GM21528 (cell line): Measurements from ENCODE around the gene MARS2.
"Not testable (repeated sequence)": the region's sequence is repeated elsewhere in the genome, so short reads cannot be mapped to it uniquely, and the experiment has no call there.

ENCODE experiments used
- ATAC-seq: cut with Tn5 transposase; IDR thresholded peaks from one replicate; pipeline ENCODE4 v1.9.1; 2021; ENCODE audit warnings: mild to moderate bottlenecking, moderate library complexity; ENCODE audit not compliant: unreplicated experiment, low FRiP score

The MARS2 gene

DNA sequence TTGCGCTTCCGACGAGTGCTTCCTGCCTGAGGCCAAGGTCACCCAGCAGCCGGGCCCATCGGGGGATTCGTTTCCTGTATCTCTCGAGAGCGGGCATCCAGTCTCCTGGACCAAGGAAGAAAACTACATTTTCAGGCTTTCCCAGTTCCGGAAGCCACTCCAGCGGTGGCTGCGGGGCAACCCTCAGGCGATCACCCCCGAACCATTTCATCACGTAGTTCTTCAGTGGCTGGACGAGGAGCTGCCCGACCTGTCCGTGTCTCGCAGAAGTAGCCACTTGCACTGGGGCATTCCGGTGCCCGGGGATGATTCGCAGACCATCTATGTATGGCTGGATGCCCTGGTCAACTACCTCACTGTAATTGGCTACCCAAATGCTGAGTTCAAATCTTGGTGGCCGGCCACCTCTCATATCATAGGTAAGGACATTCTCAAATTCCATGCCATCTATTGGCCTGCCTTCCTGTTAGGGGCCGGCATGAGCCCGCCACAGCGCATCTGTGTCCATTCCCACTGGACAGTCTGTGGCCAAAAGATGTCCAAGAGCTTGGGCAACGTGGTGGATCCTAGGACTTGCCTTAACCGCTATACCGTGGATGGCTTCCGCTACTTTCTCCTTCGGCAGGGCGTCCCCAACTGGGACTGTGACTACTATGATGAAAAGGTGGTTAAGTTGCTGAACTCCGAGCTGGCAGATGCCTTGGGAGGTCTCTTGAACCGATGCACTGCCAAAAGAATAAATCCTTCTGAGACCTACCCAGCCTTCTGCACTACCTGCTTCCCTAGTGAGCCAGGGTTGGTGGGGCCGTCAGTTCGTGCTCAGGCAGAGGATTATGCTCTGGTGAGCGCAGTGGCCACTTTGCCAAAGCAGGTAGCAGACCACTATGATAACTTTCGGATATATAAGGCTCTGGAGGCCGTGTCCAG, 1.0 kb downstream of the MARS2 start:
- no peak for ATAC-seq

DNA sequence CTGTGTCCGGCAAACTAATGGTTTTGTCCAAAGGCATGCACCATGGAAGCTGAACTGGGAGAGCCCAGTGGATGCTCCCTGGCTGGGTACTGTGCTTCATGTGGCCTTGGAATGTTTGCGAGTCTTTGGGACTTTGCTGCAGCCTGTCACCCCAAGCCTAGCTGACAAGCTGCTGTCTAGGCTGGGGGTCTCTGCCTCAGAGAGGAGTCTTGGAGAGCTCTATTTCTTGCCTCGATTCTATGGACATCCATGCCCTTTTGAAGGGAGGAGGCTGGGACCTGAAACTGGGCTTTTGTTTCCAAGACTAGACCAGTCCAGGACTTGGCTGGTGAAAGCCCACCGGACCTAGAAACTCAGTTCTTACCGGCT, 1.7 kb downstream of the MARS2 start:
- no peak for ATAC-seq

DNA sequence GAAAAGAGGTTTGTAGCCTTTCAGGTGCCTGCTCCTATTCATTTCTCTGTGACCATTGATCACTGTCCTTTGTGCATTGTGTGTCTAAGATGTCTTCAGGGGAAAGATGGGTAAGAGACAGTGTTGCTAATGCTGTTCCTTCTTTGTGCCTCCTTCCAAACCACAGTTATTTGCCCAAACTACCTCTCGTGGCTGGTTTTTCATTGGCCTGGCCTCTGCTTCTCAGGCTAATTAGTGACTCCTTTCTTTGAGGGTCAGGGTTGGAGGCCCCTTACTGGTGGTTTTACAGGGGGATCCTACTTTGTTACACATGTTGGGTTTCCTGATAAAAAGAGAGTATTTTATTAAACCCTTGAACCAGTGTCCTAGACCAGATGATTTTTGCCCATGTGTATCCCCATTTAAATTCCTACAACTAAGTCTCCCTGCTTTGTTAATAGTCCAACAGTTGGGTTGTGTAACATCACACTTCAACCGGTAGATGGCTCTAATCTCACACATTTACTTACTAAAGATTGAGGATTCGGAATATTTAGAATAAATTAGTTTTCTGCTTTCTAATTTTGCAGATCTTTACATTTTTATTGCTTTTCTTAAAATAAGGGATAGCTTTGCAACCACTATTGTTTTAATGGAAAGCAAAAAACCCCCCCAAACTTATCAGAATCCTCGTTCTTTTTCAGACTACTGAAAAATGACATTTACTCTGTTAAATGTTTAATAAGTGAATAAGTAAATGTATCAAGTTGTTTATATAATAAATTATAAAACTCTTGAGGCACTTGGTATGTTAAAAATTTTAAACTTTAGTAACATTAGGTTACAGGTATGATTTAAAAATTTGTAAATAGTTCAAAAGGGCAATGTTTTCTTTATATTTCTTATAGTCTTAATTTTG, 2.4 kb downstream of the MARS2 start:
- ATAC-seq: no peak

DNA sequence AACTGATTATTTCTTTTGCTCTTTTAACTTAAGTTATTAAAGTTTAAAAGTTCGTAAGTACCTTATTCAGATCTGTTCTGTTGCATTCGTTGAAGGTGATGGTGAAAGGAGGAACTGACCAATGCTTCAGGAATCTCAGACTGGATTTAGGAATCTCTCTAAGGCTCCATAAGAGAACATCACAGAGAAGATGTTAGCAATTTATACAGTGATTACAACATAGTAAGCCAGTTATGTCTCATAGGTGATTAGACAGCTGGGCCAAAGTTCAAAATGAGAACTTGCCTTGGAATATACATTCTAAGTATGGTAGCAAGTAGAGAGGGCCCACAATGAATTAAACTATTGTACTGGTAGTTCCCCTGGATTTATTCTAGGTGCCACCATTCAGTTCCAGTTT, 3.2 kb downstream of the MARS2 start:
- no peak for ATAC-seq

DNA sequence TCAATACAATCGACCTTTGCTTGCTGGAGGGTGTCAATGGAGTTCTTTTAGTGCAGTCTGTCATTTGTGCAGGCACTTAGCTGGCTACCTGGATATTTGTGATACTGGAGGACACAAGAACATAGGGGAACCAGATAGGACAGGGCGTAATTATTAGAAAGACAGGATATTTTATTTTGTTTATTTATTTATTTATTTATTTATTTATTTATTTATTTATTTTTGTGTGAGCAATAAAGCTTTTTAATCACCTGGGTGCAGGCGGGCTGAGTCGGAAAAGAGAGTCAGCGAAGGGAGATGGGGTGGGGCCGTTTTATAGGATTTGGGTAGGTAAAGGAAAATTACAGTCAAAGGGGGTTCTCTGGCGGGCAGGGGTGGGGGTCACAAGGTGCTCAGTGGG, 4.0 kb downstream of the MARS2 start:
- not testable (repeated sequence) for ATAC-seq

DNA sequence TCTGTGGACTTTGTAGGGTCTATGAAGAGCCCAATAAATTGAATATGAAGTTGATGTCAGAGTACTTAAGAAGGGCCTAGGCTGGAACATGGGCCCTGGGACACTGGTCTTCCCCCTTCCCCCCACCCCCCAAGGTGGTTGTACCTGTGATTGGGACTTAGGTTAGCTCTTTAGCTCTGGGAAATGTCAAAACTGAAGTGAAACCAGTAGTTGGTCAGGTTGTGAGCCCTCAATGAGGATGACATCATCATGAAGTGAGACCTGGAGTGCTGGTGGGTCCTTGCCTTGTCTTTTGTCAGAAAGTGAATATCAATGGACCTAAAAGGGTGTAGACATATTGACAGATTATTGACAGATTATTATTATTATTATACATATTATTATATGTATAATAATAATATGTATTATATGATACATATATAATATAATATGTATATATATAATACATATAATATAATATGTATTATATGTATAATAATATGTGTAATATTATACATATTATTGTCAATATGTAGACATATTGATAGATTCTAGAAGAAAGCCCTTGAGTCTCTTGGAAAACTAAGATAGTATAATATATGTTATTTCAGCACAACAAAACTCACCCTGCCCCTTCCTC, 5.4 kb downstream of the MARS2 start:
- peak; percentile 79 for ATAC-seq

DNA sequence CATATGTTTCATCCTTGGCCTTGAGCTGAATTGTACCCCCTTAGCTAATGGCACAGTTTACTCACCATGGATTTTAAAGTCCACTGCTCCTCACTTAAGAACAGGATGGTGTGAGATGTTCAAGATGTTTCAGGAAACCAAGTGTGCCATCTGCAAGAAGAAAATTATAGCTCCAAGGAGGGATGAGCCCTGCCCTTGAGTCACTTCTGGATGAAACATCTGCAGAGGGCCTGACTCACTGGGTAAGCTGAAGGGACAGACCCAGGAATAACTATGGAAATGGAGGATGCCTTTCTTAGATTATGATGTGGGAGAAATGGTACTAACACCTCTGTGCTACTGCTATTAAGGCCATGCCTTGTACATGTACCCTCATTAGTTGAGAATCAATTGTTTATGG, 6.4 kb downstream of the MARS2 start:
- no peak for ATAC-seq

DNA sequence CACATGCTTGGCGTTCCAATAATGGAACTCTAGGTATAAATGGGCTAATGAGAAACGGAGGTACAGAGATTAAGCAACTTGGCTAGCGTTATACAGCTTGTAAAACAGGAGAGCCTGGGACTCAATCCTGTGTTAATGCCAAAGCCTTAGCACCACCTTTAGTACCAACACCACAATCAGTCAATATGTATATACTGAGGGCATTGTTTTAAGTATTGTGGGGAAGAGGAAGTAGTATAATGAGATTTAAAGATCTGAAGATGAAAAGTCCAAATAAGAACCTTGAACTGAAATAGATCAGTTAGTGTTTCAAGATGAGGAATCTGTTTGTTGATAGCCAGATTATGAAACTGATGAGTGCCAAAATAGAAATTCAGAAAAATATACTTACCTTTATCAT, 8.1 kb downstream of the MARS2 start:
- ATAC-seq: no peak

DNA sequence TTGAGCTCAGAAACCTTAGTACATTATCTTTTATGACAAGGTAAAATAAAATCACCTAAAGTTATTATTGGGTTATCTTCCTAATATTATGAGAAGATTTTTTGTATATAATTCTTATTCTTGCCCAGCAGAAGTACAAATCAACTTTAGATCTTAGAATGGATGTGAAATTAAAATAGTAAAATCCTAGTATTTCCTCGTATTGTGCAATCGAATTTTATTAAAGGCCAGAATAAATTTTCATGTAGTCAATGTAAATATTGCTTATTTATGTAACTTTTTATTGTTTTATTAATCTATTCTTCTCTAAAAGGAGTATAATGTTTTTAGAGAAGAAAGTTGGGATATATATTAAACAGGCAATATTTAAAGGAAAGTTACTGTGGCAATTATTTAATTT, 12.7 kb downstream of the MARS2 start:
- no peak for ATAC-seq

DNA sequence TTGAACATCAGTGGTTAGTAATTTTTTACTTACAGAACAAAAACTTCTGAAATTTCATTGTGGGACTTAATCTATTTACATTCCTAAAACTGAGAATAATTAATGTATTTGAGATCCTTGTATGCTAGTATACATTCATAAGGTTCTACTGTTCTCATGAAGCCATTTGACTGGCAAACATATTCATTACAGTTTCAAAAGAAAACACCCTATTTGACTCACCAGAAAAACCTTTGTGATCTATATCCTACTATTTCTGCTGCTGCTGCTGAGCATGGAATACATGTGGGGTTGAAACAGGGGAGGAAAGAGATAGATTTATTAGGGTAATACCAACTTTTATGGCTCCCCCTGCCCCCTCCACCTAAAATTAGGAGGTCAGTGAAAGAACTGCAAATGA, 21.8 kb downstream of the MARS2 start:
- ATAC-seq: no peak

DNA sequence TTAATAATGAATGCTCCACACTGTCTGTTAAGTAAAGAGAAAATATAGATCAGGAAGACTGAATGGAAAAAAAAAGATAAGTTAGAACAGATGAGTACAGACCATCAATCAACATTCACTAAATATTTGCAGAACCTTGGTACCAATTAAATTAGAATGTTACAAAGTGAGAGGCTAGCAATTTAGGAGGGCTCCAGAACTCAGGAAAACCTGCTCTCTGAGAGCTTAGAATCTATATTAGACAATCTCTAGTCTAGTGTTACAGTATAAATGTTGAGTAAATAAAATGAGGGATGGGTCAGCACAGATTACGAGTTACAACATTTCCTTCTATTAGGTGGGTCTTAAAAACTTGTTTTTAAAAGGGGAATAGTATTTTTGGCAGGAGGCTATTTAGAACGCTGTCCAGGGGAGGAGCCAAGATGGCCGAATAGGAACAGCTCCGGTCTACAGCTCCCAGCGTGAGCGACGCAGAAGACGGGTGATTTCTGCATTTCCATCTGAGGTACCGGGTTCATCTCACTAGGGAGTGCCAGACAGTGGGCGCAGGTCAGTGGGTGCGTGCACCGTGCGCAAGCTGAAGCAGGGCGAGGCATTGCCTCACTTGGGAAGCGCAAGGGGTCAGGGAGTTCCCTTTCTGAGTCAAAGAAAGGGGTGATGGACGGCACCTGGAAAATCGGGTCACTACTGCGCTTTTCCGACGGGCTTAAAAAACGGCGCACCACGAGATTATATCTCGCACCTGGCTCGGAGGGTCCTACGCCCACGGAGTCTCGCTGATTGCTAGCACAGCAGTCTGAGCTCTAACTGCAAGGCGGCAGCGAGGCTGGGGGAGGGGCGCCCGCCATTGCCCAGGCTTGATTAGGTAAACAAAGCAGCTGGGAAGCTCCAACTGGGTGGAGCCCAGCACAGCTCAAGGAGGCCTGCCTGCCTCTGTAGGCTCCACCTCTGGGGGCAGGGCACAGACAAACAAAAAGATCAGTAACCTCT, 23.7 kb downstream of the MARS2 start:
- ATAC-seq: not testable (repeated sequence)

DNA sequence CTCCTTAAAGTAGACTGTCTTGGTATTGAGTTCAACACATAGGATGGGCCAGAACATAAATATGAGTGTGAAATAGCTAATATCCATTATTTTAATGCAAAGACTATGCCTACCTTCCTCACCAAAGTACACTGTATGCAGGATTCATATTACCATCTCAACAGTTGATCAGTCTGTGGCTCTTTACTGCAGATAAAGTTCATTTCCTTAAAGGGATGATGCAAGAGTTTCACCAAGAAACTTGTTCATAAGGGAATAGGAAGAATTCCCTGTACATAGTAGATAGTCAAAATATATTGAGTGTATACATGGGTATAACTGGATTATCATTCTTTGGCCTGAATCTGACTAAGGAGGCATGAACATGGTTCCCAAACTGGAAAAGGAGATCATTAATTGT, 35.0 kb downstream of the MARS2 start:
- no peak for ATAC-seq
